OCI-LY1 (cell line): ENCODE data around the gene MACROD2.

Experiments used
- H2AFZ ChIP-seq: fragments of 200-600 bp; sonication (generic), shearing (Covaris generic); 2 replicates; pipeline ENCODE4 v1.6.0; 2014; ENCODE audit warnings: antibody characterized with exemption, mild to moderate bottlenecking, low read length
- H3F3A ChIP-seq: fragments of 200-600 bp; sonication (generic), shearing (Covaris generic); 2 replicates; pipeline ENCODE4 v1.6.0; 2014; ENCODE audit warnings: mild to moderate bottlenecking, antibody characterized with exemption, low read length, moderate library complexity; ENCODE audit not compliant: insufficient read depth
- H3K27ac ChIP-seq: fragments of 200-600 bp; sonication (generic); 2 replicates; pipeline ENCODE4 v1.5.1; 2014; ENCODE audit warnings: low read length, mixed run types, mild to moderate bottlenecking, low read depth; ENCODE audit not compliant: poor library complexity, severe bottlenecking
- H3K27me3 ChIP-seq: fragments of 200-600 bp; sonication (generic); 2 replicates; pipeline ENCODE4 v1.6.0; 2014; ENCODE audit warnings: antibody characterized with exemption, mild to moderate bottlenecking, low read length, moderate library complexity; ENCODE audit not compliant: insufficient read depth
- H3K36me3 ChIP-seq: fragments of 200-600 bp; sonication (generic); 2 replicates; pipeline ENCODE4 v1.6.1; 2014; ENCODE audit warnings: mild to moderate bottlenecking, antibody characterized with exemption, low read length, moderate library complexity, mixed read lengths; ENCODE audit not compliant: insufficient read depth
- H3K4me1 ChIP-seq: fragments of 200-600 bp; sonication (generic); 2 replicates; pipeline ENCODE4 v1.5.1; 2014; ENCODE audit warnings: mild to moderate bottlenecking, low read length, moderate library complexity; ENCODE audit not compliant: insufficient read depth, severe bottlenecking
- H3K4me2 ChIP-seq: fragments of 200-600 bp; sonication (generic), shearing (Covaris generic); 2 replicates; pipeline ENCODE4 v1.6.1; 2014; ENCODE audit warnings: low read length
- H3K4me3 ChIP-seq: fragments of 200-600 bp; sonication (generic); 2 replicates; pipeline ENCODE4 v1.5.1; 2014; ENCODE audit warnings: low read length, low read depth, mild to moderate bottlenecking, mixed read lengths; ENCODE audit not compliant: poor library complexity, severe bottlenecking
- H3K79me2 ChIP-seq: fragments of 200-600 bp; shearing (Covaris generic); 2 replicates; pipeline ENCODE4 v1.6.1; 2016; ENCODE audit warnings: mixed run types, low read length, mixed read lengths; ENCODE audit not compliant: insufficient read depth
- H3K9ac ChIP-seq: fragments of 200-600 bp; sonication (generic), shearing (Covaris generic); 2 replicates; pipeline ENCODE4 v1.6.1; 2014; ENCODE audit warnings: mild to moderate bottlenecking, low read length, mixed read lengths
- H3K9me2 ChIP-seq: fragments of 200-600 bp; sonication (generic), shearing (Covaris generic); 2 replicates; pipeline ENCODE4 v1.6.1; 2014; ENCODE audit warnings: low read depth, mild to moderate bottlenecking, low read length, mixed read lengths
- H3K9me3 ChIP-seq: fragments of 200-600 bp; shearing (Covaris generic); 2 replicates; pipeline ENCODE4 v1.6.1; 2014; ENCODE audit warnings: low read length, mixed read lengths
- H4K20me1 ChIP-seq: fragments of 200-600 bp; sonication (generic), shearing (Covaris generic); 2 replicates; pipeline ENCODE4 v1.6.0; 2016; ENCODE audit warnings: mild to moderate bottlenecking, low read length; ENCODE audit not compliant: insufficient read depth
- CTCF ChIP-seq: fragments of 200-600 bp; sonication (generic), shearing (Covaris generic); IDR thresholded peaks from 2 replicates; pipeline ENCODE4 v1.5.1; 2017; ENCODE audit warnings: mild to moderate bottlenecking, antibody characterized with exemption, low read length, moderate library complexity, mixed read lengths
- EZH2 ChIP-seq: fragments of 200-600 bp; sonication (generic), shearing (Covaris generic); IDR thresholded peaks from 2 replicates; pipeline ENCODE4 v1.8.0; 2017; ENCODE audit warnings: borderline replicate concordance, mixed run types, mild to moderate bottlenecking, antibody characterized with exemption, low read length, moderate library complexity, mixed read lengths

Gene MACROD2

GRCh38 chr20:15447549-15447948 lies 1452.2 kb downstream of the MACROD2 start:
- Histone ChIP-seq H3K9me3 (no peaks in the 10 kb centered on the region), H3K9ac (no peak overlapping the region)

GRCh38 chr20:15449061-15449460 lies 1453.7 kb downstream of the MACROD2 start:
- no peak overlapping the region for H3K4me2 ChIP-seq
- no peaks in the 10 kb centered on the region for H3K36me3 ChIP-seq
- H2AFZ ChIP-seq, result no peak overlapping the region
- H3K9ac ChIP-seq, result no peak overlapping the region
- H3K9me3 ChIP-seq, result no peaks in the 10 kb centered on the region
- H3K4me1 ChIP-seq, result no peaks in the 10 kb centered on the region
- H3K27me3 ChIP-seq, result no peaks in the 10 kb centered on the region
- TF ChIP-seq EZH2, result no peak
- no peaks in the 10 kb centered on the region for H3K79me2 ChIP-seq
- no peak overlapping the region for H3K27ac ChIP-seq
- no peaks in the 10 kb centered on the region for H3F3A ChIP-seq
- no peak overlapping the region for H3K4me3 ChIP-seq
- no peaks in the 10 kb centered on the region for H4K20me1 ChIP-seq
- H3K9me2 ChIP-seq, result no peaks in the 10 kb centered on the region

More at GRCh38 chr20:15447549-15447948, 1452.2 kb downstream of the MACROD2 start:
- Histone ChIP-seq H4K20me1 (no peaks in the 10 kb centered on the region), H3K79me2 (no peaks in the 10 kb centered on the region), H3K4me3 (no peak overlapping the region), H2AFZ (no peak overlapping the region), H3K4me2 (no peak overlapping the region), H3K27me3 (no peaks in the 10 kb centered on the region), H3K4me1 (no peaks in the 10 kb centered on the region), H3K36me3 (no peaks in the 10 kb centered on the region), H3K27ac (no peak overlapping the region), H3K9me2 (no peaks in the 10 kb centered on the region), H3F3A (no peaks in the 10 kb centered on the region)
- TF ChIP-seq EZH2 (no peak), CTCF (no peak)

- Histone ChIP-seq H3K4me2 (no peak overlapping the region), H2AFZ (no peak overlapping the region), H3K9me3 (no peaks in the 10 kb centered on the region), H3K36me3 (no peaks in the 10 kb centered on the region), H3K27ac (no peak overlapping the region), H3K27me3 (no peaks in the 10 kb centered on the region), H4K20me1 (no peaks in the 10 kb centered on the region), H3F3A (no peaks in the 10 kb centered on the region), H3K9ac (no peak overlapping the region), H3K9me2 (no peaks in the 10 kb centered on the region), H3K79me2 (no peaks in the 10 kb centered on the region), H3K4me3 (no peak overlapping the region), H3K4me1 (no peaks in the 10 kb centered on the region)
- TF ChIP-seq EZH2, result no peak
- TF ChIP-seq CTCF, result no peak
Observed at GRCh38 chr20:15451241-15451640, 1455.9 kb downstream of the MACROD2 start.

GRCh38 chr20:15455279-15455678 lies 1460.0 kb downstream of the MACROD2 start:
- no peaks in the 10 kb centered on the region for H3K4me1 ChIP-seq
- H3F3A ChIP-seq, result no peaks in the 10 kb centered on the region
- H3K27me3 ChIP-seq, result no peaks in the 10 kb centered on the region
- no peaks in the 10 kb centered on the region for H3K9me3 ChIP-seq
- no peak overlapping the region for H3K4me3 ChIP-seq
- no peaks in the 10 kb centered on the region for H3K36me3 ChIP-seq
- no peaks in the 10 kb centered on the region for H3K79me2 ChIP-seq
- no peaks in the 10 kb centered on the region for H3K9me2 ChIP-seq
- no peak overlapping the region for H3K27ac ChIP-seq
- no peaks in the 10 kb centered on the region for H4K20me1 ChIP-seq
- no peak overlapping the region for H3K4me2 ChIP-seq
- no peak for TF ChIP-seq EZH2
- TF ChIP-seq CTCF, result no peak
- no peak overlapping the region for H3K9ac ChIP-seq
- H2AFZ ChIP-seq, result no peak overlapping the region
